ENCODE measurements around the gene ARMH1.

GRCh38 chr1:44661781-44662682 is 12.5 kb upstream of the ARMH1 start:
- TF ChIP-seq CTCF (conservative IDR thresholded peaks at IDR 0.05 in 1 of 2, IDR thresholded peaks at IDR 0.05 in 1 of 2; ENCODE audit: extremely low read depth in 1 of 2, insufficient read depth in 1 of 2, low read depth in 1 of 2, low read length in 2 of 2), result no peak
- no peak for TF ChIP-seq EZH2 (IDR thresholded peaks at IDR 0.05; ENCODE audit: borderline replicate concordance, low read length)
